ENCODE measurements around the gene CACNA1I. TPM values are rescaled to one million over a fixed set of nuclear protein-coding genes. Genes with fewer than 3 reads are reported as not detected.

Gene CACNA1I
- total RNA-seq, 1 experiment from 2014 or later: 0.02 TPM

GRCh38 chr22:39559456-39560105 is 11.0 kb upstream of the CACNA1I start:
- intact Hi-C loops (cut with micrococcal nuclease): no loop called here
- no peak for DNase-seq (ENCODE audit: unreplicated experiment)
- no peak overlapping the region for H3K27ac Mint-ChIP-seq (ENCODE audit: low read depth, unreplicated experiment)
- H3K9me3 Mint-ChIP-seq (ENCODE audit: unreplicated experiment): no peaks in the 10 kb centered on the region
- ChIA-PET POLR2A (interaction anchor here (0.5 kb wide), 1 partner anchor 75 kb away, joined by 3 read pairs; no protein-coding TSS in a partner anchor), CTCF (interaction anchor here (0.7 to 1.0 kb wide), 4 partner anchors 46 to 770 kb away, joined by 3 read pairs; no protein-coding TSS in a partner anchor)
- no peak overlapping the region for H3K4me3 Mint-ChIP-seq (ENCODE audit: unreplicated experiment)
- no TSS peak for BruUV-seq (replicated peaks)
- no peaks in the 10 kb centered on the region for H3K4me1 Mint-ChIP-seq (ENCODE audit: insufficient read depth, unreplicated experiment)
- H3K36me3 Mint-ChIP-seq (ENCODE audit: insufficient read depth, unreplicated experiment): no peaks in the 10 kb centered on the region
- TF ChIP-seq CTCF (IDR thresholded peaks at IDR 0.05; ENCODE audit: unreplicated experiment): peak; percentile 39
- H3K27me3 Mint-ChIP-seq (ENCODE audit: insufficient read depth, unreplicated experiment): peaks cover 33% of the 10 kb centered on the region

GRCh38 chr22:39560127-39560526 is 10.4 kb upstream of the CACNA1I start:
- BruUV-seq (replicated peaks): no TSS peak
- Mint-ChIP-seq H3K27me3 (ENCODE audit: insufficient read depth, unreplicated experiment) (peaks cover 33% of the 10 kb centered on the region), H3K36me3 (ENCODE audit: insufficient read depth, unreplicated experiment) (no peaks in the 10 kb centered on the region), H3K27ac (ENCODE audit: low read depth, unreplicated experiment) (no peak overlapping the region), H3K4me3 (ENCODE audit: unreplicated experiment) (no peak overlapping the region), H3K4me1 (ENCODE audit: insufficient read depth, unreplicated experiment) (no peaks in the 10 kb centered on the region), H3K9me3 (ENCODE audit: unreplicated experiment) (peaks cover 1% of the 10 kb centered on the region)
- no peak for TF ChIP-seq CTCF (IDR thresholded peaks at IDR 0.05; ENCODE audit: unreplicated experiment)
- CTCF ChIA-PET: interaction anchor here (0.7 to 1.6 kb wide), 4 partner anchors 465 to 769 kb away, joined by 3 read pairs; no protein-coding TSS in a partner anchor
- POLR2A ChIA-PET: no interaction called here
- no peak for DNase-seq (ENCODE audit: unreplicated experiment)
- intact Hi-C loops (cut with micrococcal nuclease): no loop called here

- no peak overlapping the region for H3K4me3 Mint-ChIP-seq (ENCODE audit: unreplicated experiment)
- peaks cover 10% of the 10 kb centered on the region for H3K27me3 Mint-ChIP-seq (ENCODE audit: insufficient read depth, unreplicated experiment)
- intact Hi-C loops (cut with micrococcal nuclease): no loop called here
- CTCF ChIA-PET: no interaction called here
- TF ChIP-seq CTCF (IDR thresholded peaks at IDR 0.05; ENCODE audit: unreplicated experiment): no peak
- H3K4me1 Mint-ChIP-seq (ENCODE audit: insufficient read depth, unreplicated experiment): no peaks in the 10 kb centered on the region
- no peak overlapping the region for H3K27ac Mint-ChIP-seq (ENCODE audit: low read depth, unreplicated experiment)
- POLR2A ChIA-PET: no interaction called here
- BruUV-seq (replicated peaks): no TSS peak
- H3K36me3 Mint-ChIP-seq (ENCODE audit: insufficient read depth, unreplicated experiment): no peaks in the 10 kb centered on the region
- DNase-seq (ENCODE audit: unreplicated experiment): no peak
- peaks cover 10% of the 10 kb centered on the region for H3K9me3 Mint-ChIP-seq (ENCODE audit: unreplicated experiment)
Measured at GRCh38 chr22:39562839-39563489, 7.6 kb upstream of the CACNA1I start.

GRCh38 chr22:39563571-39564428 is 6.8 kb upstream of the CACNA1I start:
- Mint-ChIP-seq H3K9me3 (ENCODE audit: unreplicated experiment) (peaks cover 10% of the 10 kb centered on the region), H3K36me3 (ENCODE audit: insufficient read depth, unreplicated experiment) (no peaks in the 10 kb centered on the region), H3K27ac (ENCODE audit: low read depth, unreplicated experiment) (no peak overlapping the region), H3K4me1 (ENCODE audit: insufficient read depth, unreplicated experiment) (no peaks in the 10 kb centered on the region), H3K4me3 (ENCODE audit: unreplicated experiment) (no peak overlapping the region), H3K27me3 (ENCODE audit: insufficient read depth, unreplicated experiment) (peaks cover 10% of the 10 kb centered on the region)
- no peak for DNase-seq (ENCODE audit: unreplicated experiment)
- TF ChIP-seq CTCF (IDR thresholded peaks at IDR 0.05; ENCODE audit: unreplicated experiment): no peak
- CTCF ChIA-PET: no interaction called here
- no TSS peak for BruUV-seq (replicated peaks)
- POLR2A ChIA-PET: no interaction called here
- intact Hi-C loops (cut with micrococcal nuclease): no loop called here

Data from MCF 10A (cell line).